ENCODE results near the gene CLIC5.
A peak's percentile ranks its signal among the peaks of the same experiment; 100 is the strongest.

The CLIC5 gene

GRCh38 chr6:45949256-45949655, 66.4 kb downstream of the CLIC5 start:
- Histone ChIP-seq H3K27ac (no peak overlapping the region), H3K4me1 (no peaks in the 10 kb centered on the region), H3K27me3 (no peaks in the 10 kb centered on the region), H3K9me3 (no peaks in the 10 kb centered on the region), H3K4me3 (no peak overlapping the region), H3K36me3 (no peaks in the 10 kb centered on the region)
- TF ChIP-seq CTCF (IDR thresholded peaks at IDR 0.05), result no peak
- no peak for DNase-seq
- intact Hi-C loops (cut with DNase I; ENCODE audit: low total_unique reads), result no loop called here

DNA sequence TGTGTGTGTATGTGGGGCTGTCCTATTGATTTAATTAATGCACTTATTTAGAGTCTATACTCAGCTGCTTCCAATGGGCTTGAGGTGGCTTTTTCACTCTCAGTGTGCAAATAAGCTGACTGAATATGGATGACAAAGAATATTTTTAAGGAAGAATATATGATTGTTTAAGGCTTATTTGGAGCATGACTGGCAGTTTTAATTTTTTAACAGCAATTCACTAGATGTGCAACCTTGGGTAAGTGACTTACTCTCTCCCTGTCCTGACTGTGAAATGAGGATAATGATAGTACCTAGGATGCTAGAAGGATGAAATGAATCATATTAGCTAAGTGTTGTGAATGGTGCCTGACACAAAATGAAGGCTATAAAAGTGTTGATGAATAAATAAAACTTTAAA, 67.9 kb downstream of the CLIC5 start:
- no peak for TF ChIP-seq CTCF (IDR thresholded peaks at IDR 0.05)
- no peak overlapping the region for H3K27ac ChIP-seq
- no peaks in the 10 kb centered on the region for H3K4me1 ChIP-seq
- no peaks in the 10 kb centered on the region for H3K27me3 ChIP-seq
- intact Hi-C loops (cut with DNase I; ENCODE audit: low total_unique reads), result no loop called here
- no peaks in the 10 kb centered on the region for H3K36me3 ChIP-seq
- H3K9me3 ChIP-seq, result no peaks in the 10 kb centered on the region
- DNase-seq, result no peak
- no peak overlapping the region for H3K4me3 ChIP-seq

DNA sequence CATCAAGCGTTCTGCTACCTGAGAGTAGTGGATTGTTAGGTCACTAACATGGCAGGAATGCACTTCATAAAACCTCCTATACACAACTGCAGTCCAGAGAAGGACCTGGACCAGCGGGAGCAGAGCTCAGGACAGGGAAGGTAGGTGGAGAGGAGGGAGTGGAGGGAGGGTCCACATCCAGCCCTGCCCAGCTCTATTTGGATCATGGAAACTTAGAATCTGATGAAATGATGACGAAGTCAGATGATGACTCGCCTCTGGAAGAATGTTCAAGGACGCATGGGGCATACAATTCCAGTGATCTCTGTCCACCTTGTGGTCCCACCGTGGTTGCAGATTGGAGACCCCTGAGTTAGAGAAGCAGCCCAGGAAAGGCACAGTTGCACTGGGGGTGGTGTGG, 68.8 kb downstream of the CLIC5 start:
- no peak for TF ChIP-seq CTCF (IDR thresholded peaks at IDR 0.05)
- intact Hi-C loops (cut with DNase I; ENCODE audit: low total_unique reads), result no loop called here
- Histone ChIP-seq H3K36me3 (no peaks in the 10 kb centered on the region), H3K4me3 (no peak overlapping the region), H3K4me1 (no peaks in the 10 kb centered on the region), H3K9me3 (no peaks in the 10 kb centered on the region), H3K27ac (no peak overlapping the region), H3K27me3 (no peaks in the 10 kb centered on the region)
- DNase-seq, result no peak

GRCh38 chr6:45946352-45946751, 69.3 kb downstream of the CLIC5 start:
- Histone ChIP-seq H3K36me3 (no peaks in the 10 kb centered on the region), H3K27me3 (no peaks in the 10 kb centered on the region), H3K9me3 (no peaks in the 10 kb centered on the region), H3K27ac (no peak overlapping the region), H3K4me3 (no peak overlapping the region), H3K4me1 (no peaks in the 10 kb centered on the region)
- DNase-seq, result peak in 1 of 2 donors; percentile 32
- TF ChIP-seq CTCF (IDR thresholded peaks at IDR 0.05), result no peak
- intact Hi-C loops (cut with DNase I; ENCODE audit: low total_unique reads), result no loop called here

DNA sequence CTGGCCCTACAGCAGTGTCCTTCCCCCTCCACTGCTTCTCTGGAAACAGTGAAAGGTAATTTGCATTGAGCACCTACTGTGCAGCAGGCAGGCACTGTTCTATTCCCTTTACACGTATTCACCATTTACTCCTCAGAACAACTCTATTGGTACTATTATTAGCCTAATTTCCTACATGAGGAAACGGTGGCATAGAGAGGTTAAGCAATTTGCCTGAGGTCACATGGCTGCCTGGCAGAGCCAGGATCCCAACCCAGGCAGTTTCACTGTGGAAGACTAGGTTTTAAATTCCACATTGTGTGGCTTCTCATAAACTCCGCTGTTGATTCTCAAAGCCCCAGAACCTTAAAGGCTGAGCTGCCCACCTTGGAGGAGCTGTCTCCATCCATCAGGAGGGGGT, 72.7 kb downstream of the CLIC5 start:
- TF ChIP-seq CTCF (IDR thresholded peaks at IDR 0.05), result no peak
- DNase-seq, result no peak
- no peaks in the 10 kb centered on the region for H3K4me1 ChIP-seq
- intact Hi-C loops (cut with DNase I; ENCODE audit: low total_unique reads), result no loop called here
- H3K36me3 ChIP-seq, result no peaks in the 10 kb centered on the region
- no peak overlapping the region for H3K27ac ChIP-seq
- H3K4me3 ChIP-seq, result no peak overlapping the region
- no peaks in the 10 kb centered on the region for H3K9me3 ChIP-seq
- H3K27me3 ChIP-seq, result no peaks in the 10 kb centered on the region

- Histone ChIP-seq H3K27me3 (no peaks in the 10 kb centered on the region), H3K4me1 (peaks cover 0 to 3% (median 0%) of the 10 kb centered on the region in 4 donors), H3K4me3 (no peak overlapping the region), H3K9me3 (no peaks in the 10 kb centered on the region), H3K27ac (no peak overlapping the region), H3K36me3 (no peaks in the 10 kb centered on the region)
- TF ChIP-seq CTCF (IDR thresholded peaks at IDR 0.05), result no peak
- no peak for DNase-seq
- intact Hi-C loops (cut with DNase I; ENCODE audit: low total_unique reads), result no loop called here
Measured at GRCh38 chr6:45933855-45934254, 81.8 kb downstream of the CLIC5 start.

All from tibial artery (tissue), 4 donors.